Measurements from ENCODE around the gene RNF138.

GRCh38 chr18:32095192-32095899 lies 3.7 kb downstream of the RNF138 start:
- TF ChIP-seq TAF1 (IDR thresholded peaks at IDR 0.05; ENCODE audit: borderline replicate concordance, low read depth, low read length), result no peak
- no peak for TF ChIP-seq POLR2A (IDR thresholded peaks at IDR 0.05; ENCODE audit: low read depth, low read length)
- no peak for TF ChIP-seq POLR2AphosphoS5 (IDR thresholded peaks at IDR 0.05; ENCODE audit: low read depth, low read length)

All from GM12892 (cell line).